Measurements from ENCODE around the gene ZNF180.
A peak's percentile ranks its signal among the peaks of the same experiment; 100 is the strongest.
"Not testable (repeated sequence)": the region's sequence is repeated elsewhere in the genome, so short reads cannot be mapped to it uniquely, and the experiment has no call there.

Gene ZNF180

GRCh38 chr19:44499962-44500949 is at the start of gene ZNF180:
ZNF180 (minus strand) TSS chr19:44500522; CDS start chr19:44497334, 3,188 bp downstream.
- no peak for TF ChIP-seq ZNF274 (IDR thresholded peaks at IDR 0.05; ENCODE audit: low read depth, low read length)
- peak within 1 kb of the TSS; percentile 77 for H3K4me3 ChIP-seq (ENCODE audit: low read length)

DNA sequence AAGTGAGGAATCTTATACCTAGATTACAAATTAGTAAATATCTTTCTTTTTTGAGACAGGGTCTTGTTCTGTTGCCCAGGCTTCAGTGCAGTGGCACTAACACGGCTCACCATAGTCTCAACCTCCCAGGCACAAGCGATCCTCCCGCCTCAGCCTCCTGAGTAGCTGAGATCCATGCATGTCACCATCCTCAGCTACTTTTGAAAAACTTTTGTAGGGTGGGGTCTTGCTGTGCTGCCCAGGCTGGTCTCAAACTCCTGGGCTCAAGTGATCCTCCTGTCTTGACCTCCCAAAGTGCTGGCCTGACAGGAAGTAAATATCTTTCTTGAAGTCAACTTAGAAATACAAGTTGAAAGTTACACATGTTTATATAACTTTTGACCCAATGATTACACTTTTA is 49.2 kb upstream of the ZNF180 start:
- H3K4me3 ChIP-seq (ENCODE audit: low read length): no peak overlapping the region
- TF ChIP-seq ZNF274 (IDR thresholded peaks at IDR 0.05; ENCODE audit: low read depth, low read length): no peak

GRCh38 chr19:44548736-44549135 is 48.4 kb upstream of the ZNF180 start:
- H3K4me3 ChIP-seq (ENCODE audit: low read length): no peak overlapping the region
- no peak for TF ChIP-seq ZNF274 (IDR thresholded peaks at IDR 0.05; ENCODE audit: low read depth, low read length)

GRCh38 chr19:44544031-44544430 is 43.7 kb upstream of the ZNF180 start:
- no peak for TF ChIP-seq ZNF274 (IDR thresholded peaks at IDR 0.05; ENCODE audit: low read depth, low read length)
- no peak overlapping the region for H3K4me3 ChIP-seq (ENCODE audit: low read length)

- TF ChIP-seq ZNF274 (IDR thresholded peaks at IDR 0.05; ENCODE audit: low read depth, low read length): no peak
- no peak overlapping the region for H3K4me3 ChIP-seq (ENCODE audit: low read length)
Observed at GRCh38 chr19:44542671-44543070, 42.3 kb upstream of the ZNF180 start.

DNA sequence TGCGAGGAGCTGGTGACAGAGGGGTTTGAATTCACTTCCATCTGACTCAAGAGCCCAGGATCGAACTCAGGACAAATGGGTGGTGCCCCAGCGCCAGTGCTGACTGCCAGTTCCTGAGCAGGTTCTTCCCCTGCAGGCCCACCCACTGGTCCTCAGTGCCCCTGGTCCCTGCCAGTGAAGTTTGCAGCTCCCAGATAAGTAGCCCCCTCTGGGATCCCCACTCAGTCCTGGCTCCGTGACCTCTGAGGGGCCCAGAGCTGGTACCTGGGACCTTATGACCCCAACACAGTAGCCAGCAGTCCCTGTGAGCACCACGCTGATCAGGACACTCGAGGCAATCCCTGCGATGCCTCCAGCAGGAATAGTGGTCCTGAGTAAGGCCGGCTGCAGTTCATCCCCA is 40.4 kb upstream of the ZNF180 start:
- TF ChIP-seq ZNF274 (IDR thresholded peaks at IDR 0.05; ENCODE audit: low read depth, low read length): no peak
- H3K4me3 ChIP-seq (ENCODE audit: low read length): no peak overlapping the region

GRCh38 chr19:44539991-44540390 is 39.7 kb upstream of the ZNF180 start:
- H3K4me3 ChIP-seq (ENCODE audit: low read length): no peak overlapping the region
- TF ChIP-seq ZNF274 (IDR thresholded peaks at IDR 0.05; ENCODE audit: low read depth, low read length): no peak

GRCh38 chr19:44539236-44539826 is 39.0 kb upstream of the ZNF180 start:
- TF ChIP-seq ZNF274 (IDR thresholded peaks at IDR 0.05; ENCODE audit: low read depth, low read length): no peak
- H3K4me3 ChIP-seq (ENCODE audit: low read length): no peak overlapping the region

- not testable (repeated sequence) for H3K4me3 ChIP-seq (ENCODE audit: low read length)
Observed at GRCh38 chr19:44535361-44535760, 35.0 kb upstream of the ZNF180 start.

- TF ChIP-seq ZNF274 (IDR thresholded peaks at IDR 0.05; ENCODE audit: low read depth, low read length): no peak
- no peak overlapping the region for H3K4me3 ChIP-seq (ENCODE audit: low read length)
Observed at GRCh38 chr19:44532819-44533218, 32.5 kb upstream of the ZNF180 start.

DNA sequence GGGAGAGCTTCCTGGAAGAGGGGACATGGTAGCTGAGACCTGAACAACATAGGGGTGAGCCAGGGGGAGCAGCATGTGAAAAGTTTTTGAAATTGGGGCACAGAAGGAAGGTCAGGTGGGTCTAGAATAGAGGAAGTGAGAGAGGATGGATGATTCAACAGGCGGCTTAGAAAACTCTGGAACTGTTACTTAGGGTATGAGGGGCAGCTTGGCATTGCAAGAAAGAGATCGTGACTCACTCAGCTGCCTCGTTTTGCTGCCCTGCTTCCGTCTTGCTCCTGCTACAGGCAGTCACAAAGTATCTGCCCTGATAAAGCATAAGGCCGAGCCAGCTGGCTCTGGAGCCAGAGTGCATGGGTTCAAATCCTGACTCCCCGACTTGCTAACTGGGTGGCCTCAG is 30.5 kb upstream of the ZNF180 start:
- no peak overlapping the region for H3K4me3 ChIP-seq (ENCODE audit: low read length)
- TF ChIP-seq ZNF274 (IDR thresholded peaks at IDR 0.05; ENCODE audit: low read depth, low read length): no peak

DNA sequence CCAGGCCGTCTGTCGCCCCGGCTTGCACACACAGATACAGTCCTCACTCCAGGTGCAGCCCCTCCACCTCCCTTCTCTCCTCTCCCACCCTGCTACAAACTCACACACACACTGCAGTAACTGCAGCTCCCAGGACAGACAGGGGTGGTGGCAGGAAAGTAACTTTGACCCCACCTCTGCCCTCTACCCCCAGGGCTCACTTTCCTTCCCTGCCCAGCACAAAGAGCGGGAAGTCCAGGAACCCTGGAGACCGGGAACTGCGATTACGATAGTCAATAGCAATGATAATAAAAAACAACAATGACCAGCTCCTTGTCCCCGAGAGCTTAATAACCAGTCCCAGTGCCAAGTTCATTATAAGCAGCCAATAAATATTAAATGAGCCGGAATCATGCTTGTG is 29.2 kb upstream of the ZNF180 start, which contains the start of gene CEACAM20:
TSS of gene CEACAM20 (minus strand) at position 140 of the 400 bp plus-strand sequence. CDS start 166 bp downstream, outside the sequence.
- H3K4me3 ChIP-seq (ENCODE audit: low read length): no peak within 1 kb of the TSS
- TF ChIP-seq ZNF274 (IDR thresholded peaks at IDR 0.05; ENCODE audit: low read depth, low read length): no peak

DNA sequence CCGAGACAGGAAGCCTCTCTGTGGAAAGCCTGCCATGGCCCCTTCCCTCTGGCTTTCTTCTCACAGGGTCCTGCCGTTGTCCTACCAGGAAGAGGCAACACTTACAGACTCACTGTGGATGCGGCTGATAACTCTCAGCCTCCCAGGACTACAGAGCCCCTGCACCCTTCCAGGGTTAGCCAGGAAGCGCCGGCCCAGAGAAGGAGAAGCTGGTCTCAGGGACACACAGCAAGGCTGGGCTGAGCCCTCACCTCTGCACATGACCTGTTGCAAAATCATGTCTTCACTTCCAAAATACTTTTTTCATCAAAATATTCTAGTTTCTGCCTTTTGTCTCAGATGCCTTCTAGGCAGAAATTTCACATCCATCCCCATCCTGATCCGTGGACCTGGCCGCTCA is 27.2 kb upstream of the ZNF180 start:
- H3K4me3 ChIP-seq (ENCODE audit: low read length): no peak overlapping the region
- no peak for TF ChIP-seq ZNF274 (IDR thresholded peaks at IDR 0.05; ENCODE audit: low read depth, low read length)

GRCh38 chr19:44525721-44526430 is 25.6 kb upstream of the ZNF180 start:
- no peak overlapping the region for H3K4me3 ChIP-seq (ENCODE audit: low read length)
- TF ChIP-seq ZNF274 (IDR thresholded peaks at IDR 0.05; ENCODE audit: low read depth, low read length): no peak
